Measurements from ENCODE around the gene ALOX5.

DNA sequence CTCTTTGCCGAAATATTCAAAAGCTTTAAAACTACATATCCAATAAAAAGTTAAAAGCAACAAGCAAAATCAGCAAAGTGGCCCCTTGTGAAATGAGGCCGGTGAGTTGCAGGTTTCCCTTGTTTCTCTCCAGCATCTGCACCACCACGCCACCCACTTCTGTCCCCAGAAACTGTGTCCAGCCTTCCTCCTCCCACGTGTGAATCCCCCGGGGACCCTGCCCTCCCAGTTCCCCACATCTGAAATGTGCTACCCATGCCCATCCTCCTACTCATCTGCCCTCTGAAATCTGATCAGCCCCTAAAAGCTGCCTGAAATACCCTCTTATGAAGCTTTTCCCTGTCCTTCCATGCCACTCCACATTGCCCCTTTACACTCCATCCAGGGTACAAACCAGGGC, 3.8 kb downstream of the ALOX5 start:
- TF ChIP-seq, protein P1, sequence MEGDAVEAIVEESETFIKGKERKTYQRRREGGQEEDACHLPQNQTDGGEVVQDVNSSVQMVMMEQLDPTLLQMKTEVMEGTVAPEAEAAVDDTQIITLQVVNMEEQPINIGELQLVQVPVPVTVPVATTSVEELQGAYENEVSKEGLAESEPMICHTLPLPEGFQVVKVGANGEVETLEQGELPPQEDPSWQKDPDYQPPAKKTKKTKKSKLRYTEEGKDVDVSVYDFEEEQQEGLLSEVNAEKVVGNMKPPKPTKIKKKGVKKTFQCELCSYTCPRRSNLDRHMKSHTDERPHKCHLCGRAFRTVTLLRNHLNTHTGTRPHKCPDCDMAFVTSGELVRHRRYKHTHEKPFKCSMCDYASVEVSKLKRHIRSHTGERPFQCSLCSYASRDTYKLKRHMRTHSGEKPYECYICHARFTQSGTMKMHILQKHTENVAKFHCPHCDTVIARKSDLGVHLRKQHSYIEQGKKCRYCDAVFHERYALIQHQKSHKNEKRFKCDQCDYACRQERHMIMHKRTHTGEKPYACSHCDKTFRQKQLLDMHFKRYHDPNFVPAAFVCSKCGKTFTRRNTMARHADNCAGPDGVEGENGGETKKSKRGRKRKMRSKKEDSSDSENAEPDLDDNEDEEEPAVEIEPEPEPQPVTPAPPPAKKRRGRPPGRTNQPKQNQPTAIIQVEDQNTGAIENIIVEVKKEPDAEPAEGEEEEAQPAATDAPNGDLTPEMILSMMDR (IDR thresholded peaks at IDR 0.05), result no peak
- no peak for TF ChIP-seq POLR2A (IDR thresholded peaks at IDR 0.05)
